Activated CD4-positive, CD25-positive, alpha-beta regulatory T cell treated with anti-CD3 and anti-CD28 coated beads, Interleukin-2, amount 50 U/mL, for 24 hours (primary cell): ENCODE measurements around the gene PARD3.
"Not testable (repeated sequence)": the region's sequence is repeated elsewhere in the genome, so short reads cannot be mapped to it uniquely, and the experiment has no call there.

Experiments
- ATAC-seq, 2 donors: fragments of 150-1000 bp; cut with Tn5 transposase; one replicate each; pipeline ENCODE4 v1.10.0; 2021; ENCODE audit warnings: mild to moderate bottlenecking in 1 of 2, moderate library complexity in 1 of 2

PARD3 gene

DNA sequence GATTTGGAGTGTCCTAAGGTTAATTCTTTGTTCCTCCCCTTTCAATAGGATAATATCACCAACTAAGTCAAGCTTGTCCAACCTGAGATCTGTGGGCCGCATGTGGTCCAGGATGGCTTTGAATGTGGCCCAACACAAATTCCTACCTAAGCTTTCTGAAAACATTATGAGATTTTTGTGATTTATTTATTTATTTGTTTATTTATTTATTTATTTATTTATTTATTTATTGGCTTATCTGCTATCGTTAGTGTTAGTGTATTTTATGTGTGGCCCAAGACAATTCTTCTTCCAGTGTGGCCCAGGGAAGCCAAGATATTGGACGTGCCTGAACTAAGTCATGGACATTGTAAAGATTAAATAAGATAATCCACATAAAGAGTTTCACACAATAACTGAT, 446.0 kb downstream of the PARD3 start:
- ATAC-seq, result no peak

DNA sequence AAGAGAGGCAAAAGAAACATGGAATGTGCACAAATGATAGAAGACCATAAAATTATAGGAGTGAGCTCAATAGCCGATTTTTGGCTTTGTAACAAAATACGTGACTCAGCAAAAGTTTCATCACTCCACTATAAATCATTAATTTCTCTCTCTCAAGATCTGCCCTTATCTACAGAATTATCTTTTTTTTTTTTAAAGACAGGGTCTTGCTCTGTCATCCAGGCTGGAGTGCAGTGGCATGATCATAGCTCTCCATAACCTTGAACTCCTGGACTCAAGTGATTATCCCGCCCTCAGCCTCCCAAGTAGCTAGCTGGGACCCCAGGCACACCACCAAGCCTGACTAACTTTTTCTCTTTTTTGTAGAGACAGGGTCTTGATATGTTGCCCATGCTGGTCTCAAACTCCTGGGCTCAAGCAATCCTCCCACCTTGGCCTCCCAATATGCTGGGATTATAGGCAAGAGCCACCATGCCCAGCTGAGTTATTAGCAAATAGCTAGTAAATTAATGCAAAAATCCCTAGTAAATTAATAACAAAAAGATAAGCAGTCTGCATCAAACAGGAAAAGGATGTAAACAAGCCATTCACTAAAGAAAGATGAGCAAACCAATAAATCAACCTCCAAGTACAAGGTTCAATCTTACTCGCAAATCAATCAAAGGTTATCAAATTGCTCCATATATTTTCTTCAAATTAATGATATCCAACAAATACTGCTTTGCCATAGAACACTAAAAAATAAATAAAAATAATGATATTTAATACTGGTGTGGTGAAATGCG, 450.7 kb downstream of the PARD3 start:
- no peak for ATAC-seq

DNA sequence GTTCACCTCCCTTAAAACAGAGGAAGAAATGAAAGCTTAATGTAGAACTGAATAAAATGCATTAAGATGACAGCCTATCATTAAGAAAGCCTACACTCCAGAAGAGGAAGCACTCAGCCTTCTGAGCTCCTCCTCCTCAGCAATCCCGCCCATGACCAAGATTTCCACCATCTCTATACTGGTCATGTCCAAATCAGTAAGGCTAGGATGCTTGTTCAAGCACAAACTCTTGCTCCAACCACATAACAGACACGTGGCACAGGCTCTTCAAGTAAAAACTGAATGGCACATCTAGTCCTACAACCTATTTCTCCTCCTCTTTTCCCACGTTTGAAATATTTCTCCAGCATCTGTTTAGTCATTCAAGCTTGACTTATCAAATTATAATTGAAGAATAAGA, 454.1 kb downstream of the PARD3 start:
- no peak for ATAC-seq

DNA sequence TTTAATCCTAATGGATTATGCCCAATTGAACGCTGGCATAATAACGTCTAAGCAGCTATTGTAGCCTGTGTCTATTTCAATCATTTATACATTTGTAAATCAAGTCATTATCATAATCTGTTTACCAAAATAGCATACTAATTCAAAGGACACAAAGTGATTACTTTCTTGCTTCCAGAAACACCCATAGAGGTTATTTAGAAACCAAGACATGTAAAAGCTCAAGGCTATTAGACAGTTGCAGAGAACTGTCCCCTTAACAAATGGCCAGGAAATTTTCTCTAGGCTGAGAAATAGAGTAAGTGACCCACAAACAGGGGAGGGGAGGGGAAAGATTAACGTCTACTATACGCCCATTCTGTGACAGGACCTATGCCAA, 455.7 kb downstream of the PARD3 start:
- no peak for ATAC-seq

DNA sequence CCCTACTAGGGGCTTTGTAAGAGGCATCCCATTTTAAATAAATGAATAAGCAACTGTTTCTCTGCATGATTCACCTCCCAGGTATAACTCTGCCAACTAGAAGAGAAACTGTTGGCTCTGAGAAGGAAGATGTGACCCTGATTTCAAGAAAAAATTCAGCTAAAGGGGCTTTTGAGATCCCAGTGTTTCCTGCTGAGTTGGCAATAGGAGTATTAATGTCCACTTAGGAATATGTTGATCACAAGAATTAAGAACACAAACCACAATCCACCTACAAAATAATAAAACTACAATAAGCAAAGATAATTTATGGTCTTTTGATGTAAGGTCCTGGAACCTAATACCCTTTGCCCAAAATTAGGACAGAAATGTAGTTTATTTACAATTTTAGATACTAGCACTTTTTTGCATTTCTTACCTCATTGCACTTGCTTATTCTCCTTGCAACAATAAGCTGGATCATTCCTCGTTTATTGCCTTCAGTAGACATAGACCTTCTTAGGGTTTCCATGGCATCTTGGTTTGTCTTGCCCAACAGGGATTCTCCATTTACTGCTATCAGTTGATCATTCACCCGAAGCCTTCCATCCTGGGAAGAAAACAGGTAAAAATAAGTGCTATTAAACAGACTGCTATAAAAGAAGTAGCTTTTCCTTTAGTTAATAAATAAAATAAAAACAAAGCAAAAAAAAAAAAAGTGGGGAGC, 456.2 kb downstream of the PARD3 start:
- no peak for ATAC-seq

DNA sequence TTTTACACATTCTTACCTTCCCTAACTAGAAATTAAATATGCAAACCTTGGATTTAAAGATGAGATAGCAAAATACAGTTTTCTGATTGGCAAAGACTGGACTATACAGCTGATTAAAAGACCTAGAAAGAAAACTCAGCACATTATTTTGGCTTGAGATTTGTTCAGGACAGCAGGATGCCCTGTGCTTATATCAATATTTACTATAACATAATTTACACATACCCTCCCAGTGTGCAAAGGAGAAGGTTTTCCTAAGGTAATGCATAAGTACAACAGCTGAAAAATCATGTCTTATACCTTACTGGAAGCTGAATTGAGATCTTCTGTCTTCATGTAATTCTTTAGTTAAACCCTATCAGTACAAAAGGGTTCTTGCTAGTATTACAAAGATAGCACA, 458.6 kb downstream of the PARD3 start:
- no peak for ATAC-seq

GRCh38 chr10:34353530-34353929, 461.6 kb downstream of the PARD3 start:
- not testable (repeated sequence) for ATAC-seq

- not testable (repeated sequence) for ATAC-seq
Observed at GRCh38 chr10:34352599-34353204, 462.4 kb downstream of the PARD3 start.

DNA sequence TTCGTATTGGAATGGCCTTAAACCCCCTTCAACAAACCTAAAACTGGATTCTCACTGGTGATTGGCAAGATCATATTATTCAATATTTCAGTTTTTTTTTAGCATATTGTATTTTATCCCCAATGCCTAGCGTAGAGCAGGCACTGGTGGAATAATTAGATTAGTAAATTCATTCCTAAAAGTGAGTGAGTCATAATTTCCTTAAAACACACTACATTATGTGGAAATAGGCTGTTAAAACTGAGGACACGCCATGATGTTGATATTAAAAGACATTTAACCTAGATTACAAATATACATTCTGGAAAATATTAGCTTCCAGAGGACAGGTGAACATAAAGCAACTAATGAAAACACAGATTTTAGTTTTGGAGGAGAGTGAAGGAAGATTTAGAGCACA, 463.9 kb downstream of the PARD3 start:
- no peak for ATAC-seq

- ATAC-seq, result no peak
Observed at GRCh38 chr10:34348917-34349485, 466.1 kb downstream of the PARD3 start.

DNA sequence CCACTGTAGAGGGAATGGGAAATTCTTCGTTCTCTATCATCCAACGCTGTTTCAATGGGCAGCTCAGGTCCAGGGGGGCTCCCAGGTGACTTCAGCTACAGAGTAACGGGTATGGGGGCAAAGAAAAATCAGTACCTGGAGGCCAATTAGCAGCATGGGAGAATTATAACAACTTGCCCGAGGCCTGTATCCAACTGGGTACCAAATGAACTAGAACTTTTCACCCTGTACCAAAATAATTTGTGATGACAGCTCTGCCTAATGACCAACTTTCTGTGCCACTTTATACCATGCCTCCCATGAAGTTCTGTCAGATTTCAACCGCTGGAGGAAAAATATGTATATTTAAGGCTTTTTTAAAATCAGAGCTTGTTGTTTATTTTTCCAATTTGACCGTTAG, 467.1 kb downstream of the PARD3 start:
- ATAC-seq, result no peak

GRCh38 chr10:34347131-34347530, 468.0 kb downstream of the PARD3 start:
- no peak for ATAC-seq

GRCh38 chr10:34346516-34347100, 468.5 kb downstream of the PARD3 start:
- ATAC-seq, result no peak

DNA sequence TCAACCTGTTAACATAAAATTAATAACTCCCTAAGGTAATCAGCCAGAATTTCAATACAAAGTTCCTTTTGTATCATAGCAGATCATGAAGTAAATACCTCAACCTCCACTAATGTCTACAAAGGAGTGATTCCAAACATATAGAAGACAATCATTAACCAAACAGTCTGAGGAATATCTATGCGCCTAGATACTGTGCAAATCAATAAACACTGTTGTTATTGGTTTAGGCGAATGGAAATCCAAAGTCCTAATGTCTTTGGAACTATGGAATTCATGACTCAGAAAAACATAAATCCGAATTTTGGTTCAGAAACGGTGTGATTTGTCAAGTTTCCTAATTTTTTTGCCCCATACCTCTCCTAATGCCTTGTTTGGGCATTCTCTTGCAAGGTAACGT, 469.7 kb downstream of the PARD3 start:
- ATAC-seq, result no peak

DNA sequence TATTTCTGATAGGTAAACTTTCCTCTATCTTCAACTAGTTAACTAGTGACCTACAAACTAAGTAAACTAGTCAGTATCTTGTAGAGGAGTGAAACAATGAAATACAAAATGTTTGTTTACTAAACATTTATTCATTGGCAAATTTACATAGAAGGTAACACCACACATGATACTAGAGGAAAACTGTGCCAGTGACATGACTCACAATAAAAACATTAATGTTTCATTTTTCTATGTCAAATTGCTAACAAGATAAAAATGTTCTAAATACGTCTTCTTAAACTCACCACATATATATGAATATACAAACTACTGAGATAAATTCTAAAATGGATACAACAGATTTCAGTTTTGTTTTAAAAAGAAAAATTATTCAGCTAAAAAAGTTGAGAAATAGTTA, 471.3 kb downstream of the PARD3 start:
- ATAC-seq, result no peak

DNA sequence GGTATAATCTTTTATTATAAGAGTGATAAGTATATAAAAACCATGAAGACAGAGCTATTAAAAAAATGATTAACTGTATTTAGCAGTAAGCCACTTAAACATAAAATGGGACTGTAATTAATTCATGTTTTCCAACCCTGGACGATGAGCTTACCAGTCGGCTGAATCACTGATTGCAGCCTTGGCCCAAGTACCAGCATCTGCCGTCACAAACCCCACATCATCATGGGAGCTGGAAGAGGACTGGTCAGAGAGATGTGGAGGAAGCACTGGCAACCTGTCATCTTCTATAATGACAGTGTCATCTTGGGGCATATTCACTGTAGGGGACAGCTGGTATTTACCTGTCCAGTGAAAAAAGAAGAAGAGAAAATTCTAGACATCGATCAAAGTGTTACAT, 473.6 kb downstream of the PARD3 start:
- no peak for ATAC-seq

- no peak for ATAC-seq
Observed at GRCh38 chr10:34340934-34341333, 474.2 kb downstream of the PARD3 start.

DNA sequence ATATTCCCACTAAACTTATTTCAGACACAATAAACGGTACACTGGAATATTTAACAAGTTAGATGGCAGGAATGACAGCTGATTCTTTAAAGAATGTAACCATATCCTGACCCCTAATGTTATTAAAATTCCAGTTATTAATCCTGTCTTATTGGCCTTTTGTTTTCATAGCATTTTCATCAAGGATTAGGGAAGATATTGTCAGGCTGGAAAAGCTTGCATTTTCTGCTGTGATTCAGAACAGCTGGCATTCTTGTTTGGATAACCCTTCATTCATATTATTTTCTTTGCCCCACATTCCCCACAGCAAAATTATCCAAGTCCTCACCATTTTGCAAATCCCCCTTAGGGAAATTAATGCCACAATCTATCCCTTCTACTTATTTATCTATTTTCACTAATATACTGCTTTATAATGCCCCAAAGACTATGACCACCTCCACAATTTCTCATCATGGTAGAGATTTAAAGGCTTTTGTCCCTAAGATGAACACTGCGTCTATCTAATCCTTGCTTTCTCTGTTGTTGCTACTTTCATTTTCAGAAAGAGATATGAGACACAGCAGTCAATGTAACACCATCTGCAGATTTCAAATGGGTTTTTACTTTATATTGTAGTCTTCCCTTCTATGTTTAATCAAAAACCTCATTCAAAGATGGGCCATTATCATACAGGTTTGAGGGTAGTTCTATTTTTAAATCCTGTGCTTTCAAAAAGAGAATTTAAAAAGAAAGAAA, 475.1 kb downstream of the PARD3 start:
- no peak for ATAC-seq

DNA sequence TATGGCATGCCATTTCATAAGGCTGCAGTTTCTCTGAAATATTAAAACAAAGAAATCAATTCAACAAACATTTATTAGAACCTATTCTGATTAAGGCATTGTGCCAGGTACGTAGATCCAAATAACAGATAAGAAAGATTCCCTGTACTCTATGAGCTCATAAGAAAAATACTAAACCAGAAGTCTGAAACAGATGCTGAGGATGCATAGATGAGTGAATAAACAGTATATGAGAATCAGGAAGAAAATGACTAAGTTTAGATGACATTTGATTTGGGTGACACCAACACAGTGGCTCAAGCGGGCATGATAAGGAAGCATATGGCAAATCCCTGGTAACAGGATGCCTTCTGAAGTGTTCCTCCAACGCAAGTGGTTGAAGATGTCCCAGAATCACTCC, 477.2 kb downstream of the PARD3 start:
- no peak for ATAC-seq

GRCh38 chr10:34335960-34336690, 479.0 kb downstream of the PARD3 start:
- no peak for ATAC-seq

- no peak for ATAC-seq
Observed at GRCh38 chr10:34334908-34335307, 480.2 kb downstream of the PARD3 start.

- ATAC-seq, result no peak
Observed at GRCh38 chr10:34333513-34333912, 481.6 kb downstream of the PARD3 start.
